Hematopoietic multipotent progenitor cell treated with erythropoietin and hydrocortisone succinate and interleukin-3 and kit ligand, for 17 days (in vitro differentiated cells): Measurements from ENCODE around the gene TCF12.

ENCODE experiments used
- DNase-seq: peaks from one replicate; pipeline ENCODE4 v3.0.0-alpha.2; 2015; ENCODE audit warnings: low spot score

The TCF12 gene

GRCh38 chr15:57018151-57018550 is 99.7 kb downstream of the TCF12 start:
- DNase-seq: no peak

GRCh38 chr15:57019496-57020160 is 101.2 kb downstream of the TCF12 start:
- no peak for DNase-seq

- no peak for DNase-seq
Observed at GRCh38 chr15:57025264-57025926, 107.0 kb downstream of the TCF12 start.

- DNase-seq: no peak
Observed at GRCh38 chr15:57026016-57026592, 107.7 kb downstream of the TCF12 start.

GRCh38 chr15:57027596-57027995 is 109.2 kb downstream of the TCF12 start:
- DNase-seq: no peak

- DNase-seq: no peak
Observed at GRCh38 chr15:57028176-57028575, 109.7 kb downstream of the TCF12 start.

GRCh38 chr15:57030011-57030410 is 111.6 kb downstream of the TCF12 start:
- no peak for DNase-seq

- no peak for DNase-seq
Observed at GRCh38 chr15:57031082-57031481, 112.6 kb downstream of the TCF12 start.

- no peak for DNase-seq
Observed at GRCh38 chr15:57031605-57032004, 113.2 kb downstream of the TCF12 start.

- DNase-seq: no peak
Observed at GRCh38 chr15:57032338-57032737, 113.9 kb downstream of the TCF12 start.

GRCh38 chr15:57033715-57034439 is 115.4 kb downstream of the TCF12 start:
- no peak for DNase-seq

GRCh38 chr15:57034613-57035012 is 116.2 kb downstream of the TCF12 start:
- DNase-seq: no peak

GRCh38 chr15:57035664-57036063 is 117.2 kb downstream of the TCF12 start:
- DNase-seq: no peak

- DNase-seq: no peak
Observed at GRCh38 chr15:57036352-57036751, 117.9 kb downstream of the TCF12 start.

GRCh38 chr15:57037548-57037947 is 119.1 kb downstream of the TCF12 start:
- DNase-seq: no peak

- no peak for DNase-seq
Observed at GRCh38 chr15:57038040-57038439, 119.6 kb downstream of the TCF12 start.

- DNase-seq: no peak
Observed at GRCh38 chr15:57038496-57038895, 120.1 kb downstream of the TCF12 start.

- no peak for DNase-seq
Observed at GRCh38 chr15:57041416-57041815, 123.0 kb downstream of the TCF12 start.

- DNase-seq: no peak
Observed at GRCh38 chr15:57044072-57044702, 125.7 kb downstream of the TCF12 start.

GRCh38 chr15:57044970-57045369 is 126.5 kb downstream of the TCF12 start:
- no peak for DNase-seq

- DNase-seq: no peak
Observed at GRCh38 chr15:57045741-57046382, 127.4 kb downstream of the TCF12 start.
